Measurements from ENCODE around the gene NCEH1.
"Not testable (repeated sequence)": the region's sequence is repeated elsewhere in the genome, so short reads cannot be mapped to it uniquely, and the experiment has no call there.

The NCEH1 gene

GRCh38 chr3:172669021-172669420, 41.8 kb downstream of the NCEH1 start:
- Histone ChIP-seq H3K4me1 (ENCODE audit: insufficient read depth, low read length) (0 out of 2 replicates have a peak, but pooled peaks cover 3% of the 10 kb centered on the region), H3K27ac (ENCODE audit: low read length) (no peak overlapping the region), H3K36me3 (ENCODE audit: insufficient read depth, low read depth, low read length) (no peaks in the 10 kb centered on the region), H3K9ac (ENCODE audit: low read depth, low read length) (no peak overlapping the region), H3K9me3 (ENCODE audit: insufficient read depth, low read depth, low read length) (peaks cover 11% of the 10 kb centered on the region; the same call in 1 of the 2 replicates), H3K27me3 (ENCODE audit: insufficient read depth, low read length) (no peaks in the 10 kb centered on the region), H3K4me3 (ENCODE audit: low read length) (no peak overlapping the region)

GRCh38 chr3:172666873-172667694, 43.8 kb downstream of the NCEH1 start:
- Histone ChIP-seq H3K4me3 (ENCODE audit: low read length) (no peak overlapping the region), H3K36me3 (ENCODE audit: insufficient read depth, low read depth, low read length) (no peaks in the 10 kb centered on the region), H3K27ac (ENCODE audit: low read length) (no peak overlapping the region), H3K4me1 (ENCODE audit: insufficient read depth, low read length) (no peaks in the 10 kb centered on the region), H3K27me3 (ENCODE audit: insufficient read depth, low read length) (no peaks in the 10 kb centered on the region), H3K9me3 (ENCODE audit: insufficient read depth, low read depth, low read length) (peaks cover 11% of the 10 kb centered on the region; the same call in 1 of the 2 replicates), H3K9ac (ENCODE audit: low read depth, low read length) (no peak overlapping the region)

GRCh38 chr3:172666181-172666872, 44.5 kb downstream of the NCEH1 start:
- no peak overlapping the region for H3K9ac ChIP-seq (ENCODE audit: low read depth, low read length)
- no peaks in the 10 kb centered on the region for H3K36me3 ChIP-seq (ENCODE audit: insufficient read depth, low read depth, low read length)
- peaks cover 11% of the 10 kb centered on the region; the same call in 1 of the 2 replicates for H3K9me3 ChIP-seq (ENCODE audit: insufficient read depth, low read depth, low read length)
- H3K4me1 ChIP-seq (ENCODE audit: insufficient read depth, low read length) = no peaks in the 10 kb centered on the region
- no peak overlapping the region for H3K27ac ChIP-seq (ENCODE audit: low read length)
- no peaks in the 10 kb centered on the region for H3K27me3 ChIP-seq (ENCODE audit: insufficient read depth, low read length)
- no peak overlapping the region for H3K4me3 ChIP-seq (ENCODE audit: low read length)

- H3K9ac ChIP-seq (ENCODE audit: low read depth, low read length); H3K36me3 ChIP-seq (ENCODE audit: insufficient read depth, low read depth, low read length); H3K27ac ChIP-seq (ENCODE audit: low read length); H3K4me3 ChIP-seq (ENCODE audit: low read length); H3K4me1 ChIP-seq (ENCODE audit: insufficient read depth, low read length); H3K27me3 ChIP-seq (ENCODE audit: insufficient read depth, low read length): not testable (repeated sequence)
- H3K9me3 ChIP-seq (ENCODE audit: insufficient read depth, low read depth, low read length) = peaks cover 11% of the 10 kb centered on the region; the same call in 1 of the 2 replicates
Observed at GRCh38 chr3:172665510-172665909, 45.4 kb downstream of the NCEH1 start.

- not testable (repeated sequence) for H3K4me1 ChIP-seq (ENCODE audit: insufficient read depth, low read length); H3K9me3 ChIP-seq (ENCODE audit: insufficient read depth, low read depth, low read length); H3K36me3 ChIP-seq (ENCODE audit: insufficient read depth, low read depth, low read length); H3K4me3 ChIP-seq (ENCODE audit: low read length); H3K27ac ChIP-seq (ENCODE audit: low read length); H3K27me3 ChIP-seq (ENCODE audit: insufficient read depth, low read length); H3K9ac ChIP-seq (ENCODE audit: low read depth, low read length)
Observed at GRCh38 chr3:172660421-172660820, 50.4 kb downstream of the NCEH1 start.

- Histone ChIP-seq H3K4me1 (ENCODE audit: insufficient read depth, low read length) (peaks cover 8% of the 10 kb centered on the region; the same call in 1 of the 2 replicates), H3K27me3 (ENCODE audit: insufficient read depth, low read length) (no peaks in the 10 kb centered on the region), H3K9me3 (ENCODE audit: insufficient read depth, low read depth, low read length) (no peaks in the 10 kb centered on the region), H3K36me3 (ENCODE audit: insufficient read depth, low read depth, low read length) (no peaks in the 10 kb centered on the region), H3K27ac (ENCODE audit: low read length) (no peak overlapping the region), H3K4me3 (ENCODE audit: low read length) (no peak overlapping the region), H3K9ac (ENCODE audit: low read depth, low read length) (no peak overlapping the region)
Observed at GRCh38 chr3:172659246-172660002, 51.4 kb downstream of the NCEH1 start.

GRCh38 chr3:172658344-172659245, 52.3 kb downstream of the NCEH1 start:
- H3K4me1 ChIP-seq (ENCODE audit: insufficient read depth, low read length) = peaks cover 8% of the 10 kb centered on the region; the same call in 1 of the 2 replicates
- H3K9ac ChIP-seq (ENCODE audit: low read depth, low read length) = no peak overlapping the region
- H3K9me3 ChIP-seq (ENCODE audit: insufficient read depth, low read depth, low read length) = no peaks in the 10 kb centered on the region
- H3K27me3 ChIP-seq (ENCODE audit: insufficient read depth, low read length) = no peaks in the 10 kb centered on the region
- no peak overlapping the region for H3K4me3 ChIP-seq (ENCODE audit: low read length)
- no peak overlapping the region for H3K27ac ChIP-seq (ENCODE audit: low read length)
- no peaks in the 10 kb centered on the region for H3K36me3 ChIP-seq (ENCODE audit: insufficient read depth, low read depth, low read length)

- H3K4me3 ChIP-seq (ENCODE audit: low read length) = no peak overlapping the region
- H3K36me3 ChIP-seq (ENCODE audit: insufficient read depth, low read depth, low read length) = no peaks in the 10 kb centered on the region
- no peak overlapping the region for H3K9ac ChIP-seq (ENCODE audit: low read depth, low read length)
- H3K4me1 ChIP-seq (ENCODE audit: insufficient read depth, low read length) = peaks cover 8% of the 10 kb centered on the region; the same call in 1 of the 2 replicates
- H3K9me3 ChIP-seq (ENCODE audit: insufficient read depth, low read depth, low read length) = no peaks in the 10 kb centered on the region
- no peaks in the 10 kb centered on the region for H3K27me3 ChIP-seq (ENCODE audit: insufficient read depth, low read length)
- no peak overlapping the region for H3K27ac ChIP-seq (ENCODE audit: low read length)
Observed at GRCh38 chr3:172656602-172657001, 54.3 kb downstream of the NCEH1 start.

- no peak overlapping the region for H3K4me3 ChIP-seq (ENCODE audit: low read length)
- no peak overlapping the region for H3K27ac ChIP-seq (ENCODE audit: low read length)
- H3K9ac ChIP-seq (ENCODE audit: low read depth, low read length) = no peak overlapping the region
- peaks cover 8% of the 10 kb centered on the region; the same call in 1 of the 2 replicates for H3K4me1 ChIP-seq (ENCODE audit: insufficient read depth, low read length)
- no peaks in the 10 kb centered on the region for H3K36me3 ChIP-seq (ENCODE audit: insufficient read depth, low read depth, low read length)
- no peaks in the 10 kb centered on the region for H3K9me3 ChIP-seq (ENCODE audit: insufficient read depth, low read depth, low read length)
- H3K27me3 ChIP-seq (ENCODE audit: insufficient read depth, low read length) = no peaks in the 10 kb centered on the region
Observed at GRCh38 chr3:172655388-172655787, 55.5 kb downstream of the NCEH1 start.

- Histone ChIP-seq H3K36me3 (ENCODE audit: insufficient read depth, low read depth, low read length) (no peaks in the 10 kb centered on the region), H3K27me3 (ENCODE audit: insufficient read depth, low read length) (no peaks in the 10 kb centered on the region), H3K9me3 (ENCODE audit: insufficient read depth, low read depth, low read length) (no peaks in the 10 kb centered on the region), H3K4me1 (ENCODE audit: insufficient read depth, low read length) (peaks cover 8% of the 10 kb centered on the region; the same call in 1 of the 2 replicates), H3K9ac (ENCODE audit: low read depth, low read length) (no peak overlapping the region), H3K27ac (ENCODE audit: low read length) (no peak overlapping the region), H3K4me3 (ENCODE audit: low read length) (no peak overlapping the region)
Observed at GRCh38 chr3:172654470-172654869, 56.4 kb downstream of the NCEH1 start.
